Measurements from ENCODE around the gene ZNF511. TPM values are rescaled to one million over a fixed set of nuclear protein-coding genes. Genes with fewer than 3 reads are reported as not detected.

ZNF511 gene
- total and polyA plus RNA-seq, 9 of the 15 experiments (the other 6 are each of a cell fraction or from before 2014, with no cell fraction given): 0.61 to 69.3 (median 40.1) TPM

DNA sequence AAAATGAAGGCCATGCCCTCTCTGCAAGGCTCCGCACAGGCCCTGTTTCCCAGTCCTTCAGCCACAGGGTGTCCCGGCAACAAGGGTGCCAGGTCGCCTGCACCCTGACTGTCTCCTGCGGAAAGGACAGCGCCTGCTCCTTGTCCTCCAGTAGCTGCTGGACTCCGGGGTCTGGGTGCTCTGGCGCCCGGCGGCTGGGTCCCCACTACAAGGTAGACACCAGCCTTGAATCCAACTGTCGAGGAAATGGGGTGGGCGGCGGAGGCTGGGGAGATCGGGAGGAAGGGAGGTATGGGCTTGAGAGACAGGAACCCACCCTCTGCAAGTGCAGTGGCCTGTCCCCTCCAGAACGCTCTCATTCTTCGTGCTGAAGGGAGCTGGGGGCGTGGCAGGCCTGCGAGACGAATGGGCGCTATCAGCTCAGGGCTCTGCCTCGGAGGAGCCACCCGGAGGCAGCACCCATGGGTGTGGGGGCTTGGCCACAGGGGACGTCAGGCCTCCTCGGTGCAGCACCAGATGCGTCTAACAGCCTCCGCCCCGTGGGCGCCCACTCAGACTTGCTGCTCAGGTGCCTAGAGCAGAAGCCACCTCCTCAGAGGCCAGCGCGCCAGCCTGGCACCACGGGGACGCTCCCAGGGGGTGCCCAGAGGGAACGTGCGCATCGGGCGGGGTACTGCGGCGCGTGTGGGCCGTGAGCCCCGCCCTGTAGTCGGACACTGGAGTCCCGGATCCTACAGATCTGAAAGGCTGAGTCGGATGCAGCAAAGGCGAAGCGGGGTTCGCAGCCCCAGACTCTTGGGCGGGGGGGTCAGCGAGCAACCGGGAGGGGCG lies 47.6 kb upstream of the ZNF511 start:
- intact Hi-C loops (cut with micrococcal nuclease): no loop called here
- FAIRE-seq (peak; percentile 71), DNase-seq (ENCODE audit: extremely low read depth in 1 of 4, low spot score in 3 of 4) (peak; percentile 61 to 68 (median 64)), ATAC-seq (peak; percentile 70)
- H4K20me1 ChIP-seq (replicated peaks; ENCODE audit: control insufficient read depth, insufficient read depth, low read length): no peaks in the 10 kb centered on the region
- TSS peak; percentile 43 for BruUV-seq (replicated peaks)
- no peaks in the 10 kb centered on the region for H3K9me3 ChIP-seq (replicated peaks; ENCODE audit: control insufficient read depth, insufficient read depth, low read depth, low read length)
- H2AFZ ChIP-seq (ENCODE audit: low read depth, low read length): peak overlapping the region; percentile 33; the same call in 1 of the 2 replicates
- H3K4me3 ChIP-seq: peak overlapping the region; percentile 51
- peak overlapping the region; percentile 54 to 80; a peak in 3 of 4 replicates for H3K9ac ChIP-seq (ENCODE audit: insufficient read depth in 1 of 2, low read depth in 2 of 2, low read length in 2 of 2)
- peak overlapping the region; percentile 74 for H3K4me2 ChIP-seq (ENCODE audit: insufficient read depth, low read length)
- 27% methylated on average over 31 of the region's 50 CpGs for whole genome bisulfite sequencing (ENCODE audit: insufficient coverage, low coverage, missing lambda C conversion rate)
- H3K27me3 ChIP-seq (ENCODE audit: control insufficient read depth in 2 of 2, insufficient read depth in 2 of 2, low read length in 2 of 2): no peaks in the 10 kb centered on the region
- no peaks in the 10 kb centered on the region for H3K9me1 ChIP-seq (ENCODE audit: control insufficient read depth, insufficient read depth, low read length)
- no peaks in the 10 kb centered on the region for H3K36me3 ChIP-seq (ENCODE audit: control insufficient read depth, insufficient read depth, low read length)
- H3K27ac ChIP-seq (ENCODE audit: extremely low read depth, low read depth, low read length): peak overlapping the region; percentile 77
- CTCF ChIA-PET (ENCODE audit: low intra/inter-chr PET ratio): no interaction called here
- POLR2A ChIA-PET: interaction anchor here (0.6 to 1.0 kb wide), 4 partner anchors 18 to 704 kb away, joined by 3 to 4 read pairs (median 4); no protein-coding TSS in a partner anchor
- peaks cover 2 to 70% of the 10 kb centered on the region in 2 experiments; a peak in 3 of 5 replicates for H3K4me1 ChIP-seq (replicated peaks in 1 of 2; ENCODE audit: control insufficient read depth in 2 of 2, insufficient read depth in 2 of 2, low read length in 2 of 2)
- in situ Hi-C loops (cut with MboI): no loop called here
- no peaks in the 10 kb centered on the region for H3K79me2 ChIP-seq (ENCODE audit: control insufficient read depth, insufficient read depth, low read length)
- no peak for TF ChIP-seq TSC22D4 (tag; IDR thresholded peaks at IDR 0.05)
- TF ChIP-seq RUNX1 (IDR thresholded peaks at IDR 0.05; ENCODE audit: low read depth): no peak
- peak; percentile 89 for TF ChIP-seq HNRNPL (IDR thresholded peaks at IDR 0.05; ENCODE audit: low read depth, low read length)
- no peak for TF ChIP-seq NFE2L1 (tag; IDR thresholded peaks at IDR 0.05; ENCODE audit: borderline replicate concordance, low read depth)
- TF ChIP-seq PTBP1 (IDR thresholded peaks at IDR 0.05; ENCODE audit: low read depth, low read length): no peak
- TF ChIP-seq, protein P1, sequence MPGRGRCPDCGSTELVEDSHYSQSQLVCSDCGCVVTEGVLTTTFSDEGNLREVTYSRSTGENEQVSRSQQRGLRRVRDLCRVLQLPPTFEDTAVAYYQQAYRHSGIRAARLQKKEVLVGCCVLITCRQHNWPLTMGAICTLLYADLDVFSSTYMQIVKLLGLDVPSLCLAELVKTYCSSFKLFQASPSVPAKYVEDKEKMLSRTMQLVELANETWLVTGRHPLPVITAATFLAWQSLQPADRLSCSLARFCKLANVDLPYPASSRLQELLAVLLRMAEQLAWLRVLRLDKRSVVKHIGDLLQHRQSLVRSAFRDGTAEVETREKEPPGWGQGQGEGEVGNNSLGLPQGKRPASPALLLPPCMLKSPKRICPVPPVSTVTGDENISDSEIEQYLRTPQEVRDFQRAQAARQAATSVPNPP (IDR thresholded peaks at IDR 0.05; ENCODE audit: borderline replicate concordance, insufficient read depth, insufficient read length): no peak
- no peak for TF ChIP-seq ZBTB11 (CRISPR knock-in tag; IDR thresholded peaks at IDR 0.05)
- no peak for TF ChIP-seq ZNF668 (CRISPR knock-in tag; IDR thresholded peaks at IDR 0.05)
- TF ChIP-seq SOX6 (IDR thresholded peaks at IDR 0.05): no peak
- TF ChIP-seq ZNF507 (tag; conservative IDR thresholded peaks at IDR 0.05): no peak
- TF ChIP-seq MTA3 (IDR thresholded peaks at IDR 0.05; ENCODE audit: borderline replicate concordance): peak; percentile 66; the same call in 1 of the 2 replicates
- no peak for TF ChIP-seq ZNF449 (CRISPR knock-in tag; IDR thresholded peaks at IDR 0.05)

Data from K562 (cell line).